Body of pancreas (tissue), 4 donors: Measurements from ENCODE around the gene PCGF3. TPM values are rescaled to one million over a fixed set of nuclear protein-coding genes. Genes with fewer than 3 reads are reported as not detected.
A peak's percentile ranks its signal among the peaks of the same experiment; 100 is the strongest.
"Not testable (repeated sequence)": the region's sequence is repeated elsewhere in the genome, so short reads cannot be mapped to it uniquely, and the experiment has no call there.

ENCODE experiments used
- ATAC-seq: fragments of 150-250 bp; one replicate; pipeline ENCODE4 v1.9.1; 2016
- DNase-seq, 4 donors: peaks; one replicate each; pipeline ENCODE4 v3.0.0-alpha.2; 2019
- H3K27ac ChIP-seq, 4 donors: fragments of 200-600 bp; sonication (generic); 1 replicate in 3 of 4; 2 replicates in 1 of 4; pipeline versions ENCODE4 v1.5.1 to v1.6.1; 2016 to 2019; ENCODE audit warnings: mild to moderate bottlenecking in 1 of 4, mixed read lengths in 1 of 4, moderate library complexity in 1 of 4
- H3K27me3 ChIP-seq, 2 donors: fragments of 200-600 bp; sonication (generic); one replicate each; pipeline ENCODE4 v1.6.0; 2016; ENCODE audit warnings: mild to moderate bottlenecking in 1 of 2
- H3K36me3 ChIP-seq, 2 donors: fragments of 200-600 bp; sonication (generic); replicated peaks in 1 of 2; 2 replicates each; pipeline ENCODE4 v1.5.1; 2016; ENCODE audit warnings: low read depth in 2 of 2; ENCODE audit not compliant: insufficient read depth in 1 of 2
- H3K4me1 ChIP-seq: fragments of 200-600 bp; sonication (generic); one replicate; pipeline ENCODE4 v1.6.0; 2016
- H3K4me3 ChIP-seq, 2 donors: fragments of 200-600 bp; sonication (generic); 1 replicate in 1 of 2; 2 replicates in 1 of 2; pipeline ENCODE4 v1.5.1; 2016 to 2019
- H3K9me3 ChIP-seq, 3 donors: fragments of 200-600 bp; sonication (generic); 1 replicate in 2 of 3; 2 replicates in 1 of 3; pipeline ENCODE4 v1.5.1; 2016
- CTCF ChIP-seq, 7 experiments: fragments of 450-650 bp in 4 of 7; fragments of 200-600 bp in 3 of 7; sonication (generic) in 3 of 7; IDR thresholded peaks; one replicate each; pipeline ENCODE4 v1.5.1; 2016 to 2019; ENCODE audit warnings: antibody characterized with exemption in 7 of 7
- POLR2A ChIP-seq, 3 donors: fragments of 450-650 bp; IDR thresholded peaks; one replicate each; pipeline ENCODE4 v1.6.1; 2016; ENCODE audit warnings: antibody characterized with exemption in 3 of 3, mild to moderate bottlenecking in 2 of 3
- WGBS, 2 donors: methylation state at CpG; one replicate each; pipeline ENCODE4 v1.1.5; 2017; 5-methylcytosine and 5-hydroxymethylcytosine counted together
- intact Hi-C: fragments of 100-400 bp; cut with DNase I; formaldehyde crosslinking; loops from one replicate; pipeline ENCODE4 v1.15.1; 2023
- total RNA-seq, 2 donors: library from RNA; depleted of rRNA; stranded (reverse); fragments of >200 nt; gene quantifications; one replicate each; pipeline ENCODE4 v1.1.0, GENCODE V29; 2016

The PCGF3 gene
- total RNA-seq, 2 donors from 2014 or later: 16.8 to 31.1 TPM

GRCh38 chr4:776743-777441, 71.3 kb downstream of the PCGF3 start:
- H3K27ac ChIP-seq: no peak overlapping the region
- H3K4me3 ChIP-seq: no peak overlapping the region
- peaks cover 52% of the 10 kb centered on the region for H3K4me1 ChIP-seq
- no peak for TF ChIP-seq POLR2A (IDR thresholded peaks at IDR 0.05)
- no peak for TF ChIP-seq CTCF (IDR thresholded peaks at IDR 0.05)
- WGBS, 2 donors: 91 to 95% methylated on average over 9 of the region's 9 CpGs
- no peak for ATAC-seq
- no peaks in the 10 kb centered on the region for H3K27me3 ChIP-seq
- H3K9me3 ChIP-seq: peaks cover 0 to 15% (median 0%) of the 10 kb centered on the region in 3 donors
- H3K36me3 ChIP-seq: peaks cover 5 to 6% of the 10 kb centered on the region in 2 donors
- intact Hi-C loops: no loop called here
- DNase-seq: no peak

- Histone ChIP-seq H3K27ac (no peak overlapping the region), H3K4me3 (no peak overlapping the region), H3K9me3 (peaks cover 0 to 15% (median 0%) of the 10 kb centered on the region in 3 donors), H3K4me1 (peaks cover 59% of the 10 kb centered on the region), H3K36me3 (peaks cover 5 to 6% of the 10 kb centered on the region in 2 donors), H3K27me3 (no peaks in the 10 kb centered on the region)
- 84 to 87% methylated on average over 6 of the region's 6 CpGs for WGBS, 2 donors
- TF ChIP-seq CTCF (IDR thresholded peaks at IDR 0.05): no peak
- ATAC-seq: no peak
- no peak for DNase-seq
- intact Hi-C loops: no loop called here
Observed at GRCh38 chr4:777520-778262, 72.1 kb downstream of the PCGF3 start.

GRCh38 chr4:779555-779954, 73.9 kb downstream of the PCGF3 start:
- no peak for TF ChIP-seq CTCF (IDR thresholded peaks at IDR 0.05)
- Histone ChIP-seq H3K9me3 (peaks cover 0 to 3% (median 0%) of the 10 kb centered on the region in 3 donors), H3K4me1 (peaks cover 56% of the 10 kb centered on the region), H3K4me3 (no peak overlapping the region), H3K27me3 (no peaks in the 10 kb centered on the region), H3K36me3 (peaks cover 5 to 6% of the 10 kb centered on the region in 2 donors), H3K27ac (no peak overlapping the region)
- intact Hi-C loops: no loop called here
- DNase-seq (no peak), ATAC-seq (no peak)
- WGBS, 2 donors: 75 to 100% methylated on average over 2 of the region's 2 CpGs

GRCh38 chr4:780255-780654, 74.6 kb downstream of the PCGF3 start:
- intact Hi-C loops, H3K36me3 ChIP-seq, H3K9me3 ChIP-seq, ATAC-seq, H3K27me3 ChIP-seq, DNase-seq: not testable (repeated sequence)
- WGBS, 2 donors: 58 to 67% methylated on average over 10 of the region's 10 CpGs
- H3K4me1 ChIP-seq: peaks cover 49% of the 10 kb centered on the region
- peak overlapping the region; percentile 92 to 94 for H3K4me3 ChIP-seq
- peak overlapping the region in 2 of 4 donors; percentile 92 to 98 for H3K27ac ChIP-seq

- Histone ChIP-seq H3K36me3 (peaks cover 5 to 6% of the 10 kb centered on the region in 2 donors), H3K4me1 (peaks cover 49% of the 10 kb centered on the region), H3K9me3 (no peaks in the 10 kb centered on the region), H3K4me3 (peak overlapping the region; percentile 92 to 94), H3K27me3 (peaks cover 0 to 7% of the 10 kb centered on the region in 2 donors), H3K27ac (peak overlapping the region; percentile 85 to 98 (median 94))
- ATAC-seq (peak; percentile 2), DNase-seq (peak in 1 of 4 donors; percentile 41)
- TF ChIP-seq POLR2A (IDR thresholded peaks at IDR 0.05): no peak
- TF ChIP-seq CTCF (IDR thresholded peaks at IDR 0.05): no peak
- intact Hi-C loops: no loop called here
- 1 to 3% methylated on average over 13 to 38 of the region's 38 CpGs for WGBS, 2 donors
Observed at GRCh38 chr4:780716-781492, 75.3 kb downstream of the PCGF3 start.
